ENCODE results near the gene NF2.

Gene NF2

DNA sequence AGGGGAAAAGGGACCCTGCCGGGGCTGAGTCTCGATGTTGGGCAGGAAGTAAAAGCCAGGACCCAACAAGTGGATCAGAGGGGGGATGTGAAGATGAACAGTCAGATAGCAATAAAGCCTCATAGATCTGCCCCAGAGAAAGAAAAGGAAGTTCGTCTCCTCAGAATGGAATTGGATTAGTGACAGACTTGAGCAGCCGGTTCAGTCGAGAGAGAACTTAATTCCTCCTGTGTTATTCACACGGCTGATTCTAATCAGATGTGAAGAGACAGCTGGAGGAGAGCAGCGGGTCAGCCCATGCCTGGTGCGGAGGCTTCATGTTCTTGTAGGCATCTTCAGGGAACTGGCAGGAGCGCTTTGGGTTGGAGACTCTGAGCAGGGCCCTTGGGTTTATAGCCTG, 87.0 kb downstream of the NF2 start:
- H3K4me3 ChIP-seq (ENCODE audit: low read depth, low read length) = no peak overlapping the region
- DNase-seq (ENCODE audit: low read depth) = no peak
- no peak for TF ChIP-seq MYC (IDR thresholded peaks at IDR 0.05; ENCODE audit: low read depth, low read length)
- TF ChIP-seq CTCF (IDR thresholded peaks at IDR 0.05; ENCODE audit: low read depth, low read length) = no peak

DNA sequence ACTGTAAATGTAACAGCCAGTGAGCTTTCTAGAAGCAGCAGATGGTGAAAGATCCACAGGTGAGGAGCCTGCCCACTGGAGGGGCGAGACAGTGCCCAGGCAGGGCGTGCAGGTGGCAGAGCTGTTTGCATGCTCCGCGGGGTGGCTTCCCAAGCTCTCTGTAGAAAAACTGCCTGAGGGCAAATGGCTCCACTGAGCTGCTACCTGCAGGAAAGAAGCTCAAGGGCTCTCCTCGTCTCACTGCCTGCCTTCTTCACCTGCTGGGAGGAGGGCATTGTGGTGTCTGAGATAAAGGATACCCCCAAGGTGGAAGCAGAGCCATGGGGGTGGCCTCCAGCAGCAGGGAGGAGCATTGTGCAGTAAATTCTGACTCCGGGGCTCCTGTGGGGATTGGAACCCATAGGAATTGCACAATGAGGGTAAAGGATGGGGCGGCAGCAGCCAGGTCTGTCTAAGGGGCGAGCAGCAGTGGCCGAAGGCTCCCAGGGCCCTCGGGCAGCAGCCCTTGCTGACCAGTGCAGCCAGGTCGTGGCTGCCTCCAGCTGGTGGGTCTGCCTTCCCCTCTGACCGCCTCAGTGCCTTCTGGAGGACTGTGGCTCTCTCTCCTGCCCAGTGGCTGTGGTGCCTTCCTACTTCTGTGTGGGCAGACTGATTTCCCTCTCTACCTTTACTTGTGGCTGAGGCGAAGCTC, 88.3 kb downstream of the NF2 start:
- DNase-seq (ENCODE audit: low read depth) = no peak
- H3K4me3 ChIP-seq (ENCODE audit: low read depth, low read length) = no peak overlapping the region
- TF ChIP-seq MYC (IDR thresholded peaks at IDR 0.05; ENCODE audit: low read depth, low read length) = no peak
- TF ChIP-seq, protein P1, sequence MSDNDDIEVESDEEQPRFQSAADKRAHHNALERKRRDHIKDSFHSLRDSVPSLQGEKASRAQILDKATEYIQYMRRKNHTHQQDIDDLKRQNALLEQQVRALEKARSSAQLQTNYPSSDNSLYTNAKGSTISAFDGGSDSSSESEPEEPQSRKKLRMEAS (IDR thresholded peaks at IDR 0.05; ENCODE audit: low read depth, low read length) = no peak
- TF ChIP-seq CTCF (IDR thresholded peaks at IDR 0.05; ENCODE audit: low read depth, low read length) = no peak
- TF ChIP-seq POLR2A (IDR thresholded peaks at IDR 0.05; ENCODE audit: extremely low read depth, insufficient read length) = no peak

DNA sequence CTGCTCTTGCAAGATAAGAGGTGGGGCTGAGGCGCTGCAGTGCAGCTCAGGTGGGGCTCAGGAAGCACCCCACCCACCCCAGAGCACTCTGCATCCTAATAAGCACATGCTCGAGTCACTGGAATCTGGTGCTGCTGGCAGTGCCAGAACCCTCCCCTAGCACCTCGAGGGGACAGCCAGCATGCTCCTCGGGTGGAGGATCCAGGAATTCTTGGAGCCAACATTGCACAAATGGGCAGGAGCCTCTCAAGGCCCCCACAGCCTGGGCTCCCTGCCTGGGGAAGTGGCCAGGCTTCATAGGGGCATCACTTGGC, 88.9 kb downstream of the NF2 start:
- DNase-seq (ENCODE audit: low read depth) = no peak
- TF ChIP-seq MYC (IDR thresholded peaks at IDR 0.05; ENCODE audit: low read depth, low read length) = no peak
- TF ChIP-seq, protein P1 (IDR thresholded peaks at IDR 0.05; ENCODE audit: low read depth, low read length) = no peak
- no peak for TF ChIP-seq CTCF (IDR thresholded peaks at IDR 0.05; ENCODE audit: low read depth, low read length)
- no peak for TF ChIP-seq POLR2A (IDR thresholded peaks at IDR 0.05; ENCODE audit: extremely low read depth, insufficient read length)
- no peak overlapping the region for H3K4me3 ChIP-seq (ENCODE audit: low read depth, low read length)

- no peak for DNase-seq (ENCODE audit: low read depth)
- TF ChIP-seq POLR2A (IDR thresholded peaks at IDR 0.05; ENCODE audit: extremely low read depth, insufficient read length) = no peak
- no peak for TF ChIP-seq MYC (IDR thresholded peaks at IDR 0.05; ENCODE audit: low read depth, low read length)
- TF ChIP-seq, protein P1 (IDR thresholded peaks at IDR 0.05; ENCODE audit: low read depth, low read length) = no peak
- TF ChIP-seq CTCF (IDR thresholded peaks at IDR 0.05; ENCODE audit: low read depth, low read length) = no peak
- H3K4me3 ChIP-seq (ENCODE audit: low read depth, low read length) = no peak overlapping the region
Observed at GRCh38 chr22:29693161-29693560, 89.7 kb downstream of the NF2 start.

DNA sequence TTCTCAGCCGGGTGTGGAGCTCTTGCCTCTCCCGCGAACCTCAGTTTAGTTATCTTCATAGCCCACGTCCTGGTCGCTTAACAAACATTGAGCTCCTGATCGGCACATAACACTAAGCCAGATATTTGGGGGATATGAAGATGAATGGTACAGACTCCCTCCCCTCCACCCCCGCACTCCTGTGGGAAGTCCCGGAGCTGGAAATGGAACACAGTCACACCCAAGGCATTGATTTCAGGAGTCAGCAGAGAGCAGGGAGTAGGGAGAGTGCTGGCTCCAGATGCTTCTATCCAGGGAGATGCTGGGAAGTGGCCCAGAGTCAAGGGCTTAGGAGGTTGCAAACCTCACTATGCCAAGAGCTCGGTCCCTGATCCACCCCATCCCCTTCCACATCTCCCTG, 90.2 kb downstream of the NF2 start:
- no peak overlapping the region for H3K4me3 ChIP-seq (ENCODE audit: low read depth, low read length)
- TF ChIP-seq POLR2A (IDR thresholded peaks at IDR 0.05; ENCODE audit: extremely low read depth, insufficient read length) = no peak
- TF ChIP-seq CTCF (IDR thresholded peaks at IDR 0.05; ENCODE audit: low read depth, low read length) = no peak
- TF ChIP-seq, protein P1 (IDR thresholded peaks at IDR 0.05; ENCODE audit: low read depth, low read length) = no peak
- TF ChIP-seq MYC (IDR thresholded peaks at IDR 0.05; ENCODE audit: low read depth, low read length) = no peak
- no peak for DNase-seq (ENCODE audit: low read depth)

Data from NB4 (cell line).